IMR-90 (cell line): ENCODE results near the gene POLR1G.

Experiments used
- BHLHE40 ChIP-seq: fragments of 150-350 bp; IDR thresholded peaks from 2 replicates; pipeline ENCODE4 v1.6.1; 2016; ENCODE audit warnings: mild to moderate bottlenecking, low read depth, low read length
- CEBPB ChIP-seq: IDR thresholded peaks from 2 replicates; pipeline ENCODE4 v1.6.1; 2012; ENCODE audit warnings: low read depth, low read length, improper control_type of control experiment
- CTCF ChIP-seq: conservative IDR thresholded peaks from 2 replicates; pipeline ENCODE4 v1.5.1; 2012; ENCODE audit warnings: mild to moderate bottlenecking, low read depth, low read length, improper control_type of control experiment
- POLR2A ChIP-seq: IDR thresholded peaks from 2 replicates; pipeline ENCODE4 v1.6.1; 2012; ENCODE audit warnings: mild to moderate bottlenecking, low read depth, low read length

- TF ChIP-seq CTCF (no peak), CEBPB (no peak), BHLHE40 (no peak), POLR2A (no peak)
These were observed 49.0 kb upstream of the POLR1G start for GRCh38 chr19:45357445-45357783.
